SK-N-SH (cell line): ENCODE measurements around the gene SLC9A5. TPM values are rescaled to one million over a fixed set of nuclear protein-coding genes. Genes with fewer than 3 reads are reported as not detected.

Experiments used
- CTCF ChIA-PET: fragments of 300-600, 350-600 bp; formaldehyde crosslinking; extraction: SDS; loops from one replicate; lab custom pipeline; 2021; lab: Yijun Ruan, JAX
- POLR2A ChIA-PET: fragments of 350-600 bp; sonication (Branson Sonifier 250); formaldehyde crosslinking; extraction: SDS; loops from one replicate; lab custom pipeline; 2020; ENCODE audit warnings: antibody characterized with exemption, inconsistent platforms; lab: Yijun Ruan, JAX
- DNase-seq: peaks from one replicate; pipeline ENCODE4 v3.0.0; 2012
- H2AFZ ChIP-seq: fragments of 200-600 bp; sonication (generic); 2 replicates; pipeline ENCODE4 v1.8.1; 2016; ENCODE audit warnings: antibody characterized with exemption, mild to moderate bottlenecking, low read depth
- H3F3A ChIP-seq: fragments of 200-600 bp; sonication (generic); replicated peaks from 2 replicates; pipeline ENCODE3; 2016; ENCODE audit warnings: antibody characterized with exemption, mild to moderate bottlenecking; ENCODE audit not compliant: insufficient read depth
- H3K27ac ChIP-seq, 2 experiments: fragments of 200-500 bp in 1 of 2; fragments of 200-600 bp in 1 of 2; sonication (Bioruptor generic) in 1 of 2; sonication (generic), shearing (Covaris generic) in 1 of 2; 2 replicates each; pipeline versions ENCODE4 v1.5.1 to v1.6.1; 2014 to 2016; ENCODE audit warnings: low read depth in 2 of 2, inconsistent platforms in 1 of 2, low read length in 1 of 2, mild to moderate bottlenecking in 1 of 2, mixed read lengths in 1 of 2
- H3K27me3 ChIP-seq: fragments of 200-600 bp; sonication (generic), shearing (Covaris generic); 2 replicates; pipeline ENCODE4 v1.6.1; 2016; ENCODE audit warnings: mixed run types; ENCODE audit not compliant: insufficient read depth
- H3K36me3 ChIP-seq, 2 experiments: fragments of 200-500 bp in 1 of 2; fragments of 200-600 bp in 1 of 2; sonication (Bioruptor generic) in 1 of 2; sonication (generic) in 1 of 2; replicated peaks in 1 of 2; 2 replicates each; pipeline versions ENCODE3 to v1.5.1; 2014 to 2016; ENCODE audit warnings: low read length in 1 of 2, mild to moderate bottlenecking in 1 of 2; ENCODE audit not compliant: insufficient read depth in 2 of 2, control insufficient read depth in 1 of 2
- H3K4me1 ChIP-seq, 2 experiments: fragments of 200-500 bp in 1 of 2; fragments of 200-600 bp in 1 of 2; sonication (Bioruptor generic) in 1 of 2; sonication (generic), shearing (Covaris generic) in 1 of 2; 2 replicates each; pipeline versions ENCODE4 v1.5.1 to v1.6.1; 2014 to 2016; ENCODE audit warnings: low read depth in 1 of 2, low read length in 1 of 2, mixed run types in 1 of 2; ENCODE audit not compliant: insufficient read depth in 2 of 2, control insufficient read depth in 1 of 2
- H3K4me2 ChIP-seq: fragments of 200-600 bp; sonication (generic), shearing (Covaris generic); 2 replicates; pipeline ENCODE4 v1.6.1; 2017; ENCODE audit warnings: mixed run types
- H3K4me3 ChIP-seq, 2 experiments: fragments of 200-500 bp in 1 of 2; fragments of 200-600 bp in 1 of 2; sonication (Bioruptor generic) in 1 of 2; sonication (generic), shearing (Covaris generic) in 1 of 2; 2 replicates each; pipeline versions ENCODE4 v1.5.1 to v1.8.1; 2014 to 2016; ENCODE audit warnings: low read depth in 2 of 2, inconsistent platforms in 1 of 2, low read length in 1 of 2, mild to moderate bottlenecking in 1 of 2, mixed read lengths in 1 of 2, moderate library complexity in 1 of 2
- H3K79me2 ChIP-seq: fragments of 200-600 bp; sonication (generic); 2 replicates; pipeline ENCODE4 v1.8.1; 2017; ENCODE audit warnings: mild to moderate bottlenecking; ENCODE audit not compliant: insufficient read depth
- H3K9ac ChIP-seq: fragments of 200-600 bp; sonication (generic); 2 replicates; pipeline ENCODE4 v1.6.1; 2017; ENCODE audit warnings: mixed run types
- H3K9me2 ChIP-seq: fragments of 200-600 bp; sonication (generic); 2 replicates; pipeline ENCODE4 v1.6.1; 2017; ENCODE audit warnings: mixed run types
- H3K9me3 ChIP-seq: fragments of 200-600 bp; sonication (generic); 2 replicates; pipeline ENCODE4 v1.6.1; 2017; ENCODE audit warnings: mixed run types, mild to moderate bottlenecking, moderate library complexity
- H4K20me1 ChIP-seq: fragments of 200-600 bp; sonication (generic); 2 replicates; pipeline ENCODE4 v1.6.1; 2017; ENCODE audit warnings: mild to moderate bottlenecking, mixed run types; ENCODE audit not compliant: insufficient read depth
- CHD2 ChIP-seq: fragments of 150-350 bp; IDR thresholded peaks from 2 replicates; pipeline ENCODE4 v1.6.1; 2018; ENCODE audit warnings: low read length; ENCODE audit not compliant: partially characterized antibody
- ELF1 ChIP-seq: IDR thresholded peaks from 2 replicates; pipeline ENCODE4 v1.4.0; 2012
- FOSL2 ChIP-seq: IDR thresholded peaks from 2 replicates; pipeline ENCODE4 v1.4.0; 2012; ENCODE audit warnings: low read depth, mild to moderate bottlenecking, moderate library complexity, borderline replicate concordance
- IRF3 ChIP-seq: fragments of 150-350 bp; IDR thresholded peaks from 2 replicates; pipeline ENCODE4 v1.6.1; 2016; ENCODE audit warnings: mild to moderate bottlenecking, low read depth, low read length
- MEF2A ChIP-seq: IDR thresholded peaks from 2 replicates; pipeline ENCODE4 v1.4.0; 2012; ENCODE audit warnings: low read depth, borderline replicate concordance
- RFX5 ChIP-seq: IDR thresholded peaks from 2 replicates; pipeline ENCODE4 v1.6.1; 2012; ENCODE audit warnings: mild to moderate bottlenecking, improper control_type of control experiment, low read length
- RXRA ChIP-seq: IDR thresholded peaks from 2 replicates; pipeline ENCODE4 v1.4.0; 2012; ENCODE audit warnings: low read depth, mild to moderate bottlenecking, borderline replicate concordance
- SMC3 ChIP-seq: IDR thresholded peaks from 2 replicates; pipeline ENCODE4 v1.6.1; 2012; ENCODE audit warnings: low read depth, low read length, improper control_type of control experiment
- USF2 ChIP-seq: fragments of 150-350 bp; IDR thresholded peaks from 2 replicates; pipeline ENCODE4 v1.6.1; 2017; ENCODE audit warnings: antibody characterized with exemption, low read length, low read depth, borderline replicate concordance
- YY1 ChIP-seq: IDR thresholded peaks from 2 replicates; pipeline ENCODE4 v1.4.0; 2012; ENCODE audit warnings: low read depth, mild to moderate bottlenecking
- WGBS: methylation state at CpG from one replicate; pipeline ENCODE4 v1.1.6; 2017; ENCODE audit warnings: low lambda C conversion rate; 5-methylcytosine and 5-hydroxymethylcytosine counted together
- polyA plus RNA-seq, 3 experiments: library from polyadenylated mRNA; depleted of rRNA; stranded (reverse); fragments of >200 nt; gene quantifications; 2 replicates each; pipeline ENCODE4 v1.2.3, GENCODE V29; 2012

Gene SLC9A5
- polyA plus RNA-seq, 1 of the 3 experiments (the other 2 are of a cell fraction), result 4.1 TPM

GRCh38 chr16:67299269-67299668 is 50.5 kb downstream of the SLC9A5 start:
- H3K4me1 ChIP-seq, result peaks cover 0 to 8% of the 10 kb centered on the region in 2 experiments; a peak in 1 of 4 replicates
- DNase-seq, result peak; percentile 8
- no peak for TF ChIP-seq MEF2A
- no peak for TF ChIP-seq CHD2
- H3K36me3 ChIP-seq, result no peaks in the 10 kb centered on the region
- no peaks in the 10 kb centered on the region for H3K9me3 ChIP-seq
- no peak overlapping the region for H3K27ac ChIP-seq
- no peak overlapping the region for H3K9ac ChIP-seq
- POLR2A ChIA-PET, result interaction anchor here (0.9 kb wide), 1 partner anchor 14 kb away, joined by 3 read pairs; no protein-coding TSS in a partner anchor
- no peaks in the 10 kb centered on the region for H4K20me1 ChIP-seq
- no peaks in the 10 kb centered on the region for H3K27me3 ChIP-seq
- CTCF ChIA-PET, result interaction anchor here (1.0 kb wide), 1 partner anchor 30 kb away, joined by 3 read pairs; no protein-coding TSS in a partner anchor
- H3K9me2 ChIP-seq, result no peaks in the 10 kb centered on the region
- no peaks in the 10 kb centered on the region for H3K79me2 ChIP-seq
- peaks cover 7% of the 10 kb centered on the region for H3F3A ChIP-seq
- no peak overlapping the region for H3K4me3 ChIP-seq
- no peak overlapping the region for H2AFZ ChIP-seq
- 63% methylated on average over 3 of the region's 15 CpGs for WGBS
- no peak overlapping the region for H3K4me2 ChIP-seq

- POLR2A ChIA-PET, result no interaction called here
- CTCF ChIA-PET, result no interaction called here
- no peaks in the 10 kb centered on the region for H3K79me2 ChIP-seq
- no peak for DNase-seq
- no peak overlapping the region for H3K4me3 ChIP-seq
- no peak overlapping the region for H3K4me2 ChIP-seq
- H3K27ac ChIP-seq, result no peak overlapping the region
- peaks cover 4% of the 10 kb centered on the region for H3F3A ChIP-seq
- H3K9me3 ChIP-seq, result no peaks in the 10 kb centered on the region
- no peaks in the 10 kb centered on the region for H3K27me3 ChIP-seq
- H3K9ac ChIP-seq, result no peak overlapping the region
- 88% methylated on average over 9 of the region's 11 CpGs for WGBS
- TF ChIP-seq YY1 (no peak), RXRA (no peak), SMC3 (no peak), IRF3 (no peak), ELF1 (no peak), FOSL2 (no peak), USF2 (no peak), RFX5 (no peak)
- H4K20me1 ChIP-seq, result no peaks in the 10 kb centered on the region
- H3K9me2 ChIP-seq, result no peaks in the 10 kb centered on the region
- H2AFZ ChIP-seq, result no peak overlapping the region
- H3K4me1 ChIP-seq, result peaks cover 0 to 8% of the 10 kb centered on the region in 2 experiments; a peak in 1 of 4 replicates
- no peaks in the 10 kb centered on the region for H3K36me3 ChIP-seq
These were observed 52.5 kb downstream of the SLC9A5 start for GRCh38 chr16:67301080-67301782.
